Uterus (tissue), 4 donors: ENCODE results near the gene TSC2. TPM values are rescaled to one million over a fixed set of nuclear protein-coding genes. Genes with fewer than 3 reads are reported as not detected.

Source experiments
- DNase-seq, 2 donors: peaks; one replicate each; pipeline ENCODE4 v3.0.0-alpha.2; 2019 to 2020
- H3K27ac ChIP-seq, 2 donors: fragments of 200-600 bp; sonication (generic); 1 replicate in 1 of 2; 2 replicates in 1 of 2; pipeline ENCODE4 v1.5.1; 2016 to 2018
- H3K27me3 ChIP-seq, 2 donors: fragments of 200-600 bp; sonication (generic); one replicate each; pipeline ENCODE4 v1.5.1; 2018 to 2019; ENCODE audit warnings: control low read depth in 1 of 2
- H3K36me3 ChIP-seq, 2 donors: fragments of 200-600 bp; sonication (generic); one replicate each; pipeline ENCODE4 v1.5.1; 2019; ENCODE audit warnings: control low read depth in 1 of 2
- H3K4me1 ChIP-seq, 2 donors: fragments of 200-600 bp; sonication (generic); one replicate each; pipeline ENCODE4 v1.5.1; 2018 to 2019; ENCODE audit warnings: control low read depth in 1 of 2
- H3K4me3 ChIP-seq, 2 donors: fragments of 200-600 bp; sonication (generic); 1 replicate in 1 of 2; 2 replicates in 1 of 2; pipeline ENCODE4 v1.5.1; 2018 to 2019; ENCODE audit warnings: mild to moderate bottlenecking in 1 of 2
- H3K9me3 ChIP-seq, 2 donors: fragments of 200-600 bp; sonication (generic); one replicate each; pipeline ENCODE4 v1.5.1; 2019; ENCODE audit warnings: control low read depth in 1 of 2
- POLR2A ChIP-seq, 2 donors: fragments of 450-650 bp; IDR thresholded peaks; one replicate each; pipeline ENCODE4 v1.6.1; 2016; ENCODE audit warnings: antibody characterized with exemption in 2 of 2, mild to moderate bottlenecking in 1 of 2, moderate library complexity in 1 of 2
- intact Hi-C: fragments of 100-400 bp; cut with DNase I; formaldehyde crosslinking; loops from one replicate; pipeline ENCODE4 v1.15.1; 2023; ENCODE audit warnings: low total_unique reads
- total RNA-seq, 4 donors: library from RNA; depleted of rRNA in 3 of 4; stranded (reverse); fragments of >200 nt in 3 of 4; gene quantifications; one replicate each; pipeline versions ENCODE4 v1.1.0 to v1.2.4, GENCODE V29; 2014 to 2023
- TF ChIP-seq, protein P1 (sequence below), 4 experiments: fragments of 200-600 bp in 2 of 4; fragments of 450-650 bp in 2 of 4; sonication (generic) in 2 of 4; IDR thresholded peaks; one replicate each; pipeline ENCODE4 v1.5.1; 2016 to 2019; ENCODE audit warnings: antibody characterized with exemption in 4 of 4, mild to moderate bottlenecking in 2 of 4, moderate library complexity in 1 of 4
- donor health status: DM: yes; HTN: yes; CAD: no.

The TSC2 gene
- total RNA-seq, 4 donors from 2014 or later: 53.8 to 347 (median 131) TPM

DNA sequence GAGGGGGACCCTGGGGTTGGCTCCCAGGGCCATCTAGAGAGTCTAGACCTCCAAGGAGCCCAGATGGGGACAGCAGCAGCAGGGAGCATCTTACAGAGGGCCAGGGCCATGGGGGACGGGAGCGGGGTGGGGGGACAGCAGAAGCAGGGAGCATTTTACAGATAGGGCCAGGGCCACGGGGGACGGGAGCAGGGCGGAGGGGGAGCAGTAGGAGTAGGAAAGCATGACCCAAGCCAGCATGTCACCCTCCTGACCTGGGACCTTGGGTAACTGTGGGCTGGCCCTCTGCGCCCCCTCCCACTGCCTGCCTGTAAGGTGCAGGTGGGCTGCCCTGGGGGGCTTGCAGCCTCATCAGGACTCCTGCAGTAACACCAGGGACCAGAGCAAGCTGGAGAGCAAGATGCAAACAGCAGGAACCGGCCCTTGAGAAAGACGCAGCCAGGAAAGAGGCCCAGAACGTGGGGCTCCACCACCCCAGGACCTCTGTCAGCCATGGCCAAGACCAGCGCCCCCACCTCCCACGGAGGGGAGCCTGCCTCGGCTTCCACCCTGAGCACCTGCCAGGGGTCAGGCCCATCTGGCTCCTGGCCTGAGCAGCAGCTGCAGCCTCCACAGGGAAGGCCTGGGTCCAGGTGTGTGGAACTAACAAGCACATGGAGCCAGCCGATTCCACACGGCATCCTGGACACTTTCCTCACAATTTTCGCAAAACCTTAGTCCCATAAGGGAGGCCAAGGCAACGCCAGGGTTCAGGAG lies 40.5 kb upstream of the TSC2 start:
- peaks cover 0 to 30% of the 10 kb centered on the region in 2 donors for H3K4me1 ChIP-seq
- H3K27ac ChIP-seq: no peak overlapping the region
- intact Hi-C loops: no loop called here
- no peaks in the 10 kb centered on the region for H3K9me3 ChIP-seq
- no peak overlapping the region for H3K4me3 ChIP-seq
- no peaks in the 10 kb centered on the region for H3K36me3 ChIP-seq
- TF ChIP-seq, protein P1, sequence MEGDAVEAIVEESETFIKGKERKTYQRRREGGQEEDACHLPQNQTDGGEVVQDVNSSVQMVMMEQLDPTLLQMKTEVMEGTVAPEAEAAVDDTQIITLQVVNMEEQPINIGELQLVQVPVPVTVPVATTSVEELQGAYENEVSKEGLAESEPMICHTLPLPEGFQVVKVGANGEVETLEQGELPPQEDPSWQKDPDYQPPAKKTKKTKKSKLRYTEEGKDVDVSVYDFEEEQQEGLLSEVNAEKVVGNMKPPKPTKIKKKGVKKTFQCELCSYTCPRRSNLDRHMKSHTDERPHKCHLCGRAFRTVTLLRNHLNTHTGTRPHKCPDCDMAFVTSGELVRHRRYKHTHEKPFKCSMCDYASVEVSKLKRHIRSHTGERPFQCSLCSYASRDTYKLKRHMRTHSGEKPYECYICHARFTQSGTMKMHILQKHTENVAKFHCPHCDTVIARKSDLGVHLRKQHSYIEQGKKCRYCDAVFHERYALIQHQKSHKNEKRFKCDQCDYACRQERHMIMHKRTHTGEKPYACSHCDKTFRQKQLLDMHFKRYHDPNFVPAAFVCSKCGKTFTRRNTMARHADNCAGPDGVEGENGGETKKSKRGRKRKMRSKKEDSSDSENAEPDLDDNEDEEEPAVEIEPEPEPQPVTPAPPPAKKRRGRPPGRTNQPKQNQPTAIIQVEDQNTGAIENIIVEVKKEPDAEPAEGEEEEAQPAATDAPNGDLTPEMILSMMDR (IDR thresholded peaks at IDR 0.05): no peak
- no peak for TF ChIP-seq POLR2A (IDR thresholded peaks at IDR 0.05)
- no peak for DNase-seq
- no peaks in the 10 kb centered on the region for H3K27me3 ChIP-seq

DNA sequence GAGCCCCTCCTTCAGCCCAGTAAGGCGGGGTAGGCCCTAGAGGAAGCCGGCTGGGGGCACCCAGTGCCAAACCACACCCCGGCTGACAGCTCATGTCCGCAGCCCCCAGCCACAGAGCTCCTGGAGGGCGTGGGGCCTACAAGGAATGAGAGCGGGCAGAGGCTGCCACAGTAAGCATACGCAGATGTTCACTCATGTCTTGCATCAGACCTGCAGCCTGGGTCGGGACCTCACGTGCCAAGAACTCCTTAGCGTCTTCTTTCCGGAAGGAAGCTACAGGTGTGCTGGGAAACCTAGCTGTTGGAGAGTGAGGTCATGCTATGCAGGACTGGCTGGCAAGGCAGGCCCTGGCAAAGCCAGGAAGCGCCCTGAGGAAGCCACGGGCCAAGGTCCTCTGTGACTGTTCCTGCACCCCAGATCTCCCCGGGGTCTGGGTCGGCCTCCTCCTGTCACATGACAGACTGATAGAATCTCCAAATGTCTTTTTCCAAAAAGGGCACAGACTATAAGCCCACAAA lies 39.7 kb upstream of the TSC2 start:
- peak overlapping the region in 1 of 2 donors; percentile 69 for H3K27ac ChIP-seq

DNA sequence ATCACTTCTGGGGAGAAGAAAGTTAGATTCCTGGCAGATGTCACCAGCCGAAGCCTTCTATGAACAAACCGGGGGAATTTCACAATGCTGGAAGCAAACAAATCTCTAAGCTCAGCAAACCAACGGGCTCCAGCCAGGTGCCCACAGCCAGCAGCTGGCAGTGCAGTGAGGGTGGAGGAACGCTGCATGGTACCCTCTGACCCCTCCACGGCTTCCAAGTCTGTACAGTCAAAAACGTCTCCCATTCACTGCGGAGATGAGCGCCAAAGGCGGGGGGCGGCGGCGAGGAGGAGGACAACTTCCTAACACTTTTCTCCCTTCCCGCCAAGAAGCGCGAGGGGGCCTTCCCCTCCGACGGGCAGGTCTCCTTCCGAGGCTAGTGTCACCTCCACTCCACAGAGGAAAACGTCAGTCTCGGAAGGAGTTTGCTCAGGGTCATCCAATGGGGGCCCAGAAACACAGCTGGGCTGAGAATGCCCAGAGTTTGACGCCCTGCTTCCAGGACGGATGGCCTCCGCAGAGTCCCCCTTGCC lies 39.1 kb upstream of the TSC2 start:
- no peak for TF ChIP-seq POLR2A (IDR thresholded peaks at IDR 0.05)
- TF ChIP-seq, protein P1 (IDR thresholded peaks at IDR 0.05): no peak
- H3K4me1 ChIP-seq: peaks cover 0 to 30% of the 10 kb centered on the region in 2 donors
- DNase-seq: no peak

More for the DNA sequence above, 39.7 kb upstream of the TSC2 start:
- peaks cover 0 to 30% of the 10 kb centered on the region in 2 donors for H3K4me1 ChIP-seq
- H3K27me3 ChIP-seq: no peaks in the 10 kb centered on the region
- H3K36me3 ChIP-seq: no peaks in the 10 kb centered on the region
- DNase-seq: no peak
- TF ChIP-seq POLR2A (IDR thresholded peaks at IDR 0.05): no peak
- TF ChIP-seq, protein P1 (IDR thresholded peaks at IDR 0.05): no peak
- H3K9me3 ChIP-seq: no peaks in the 10 kb centered on the region
- no peak overlapping the region for H3K4me3 ChIP-seq
- intact Hi-C loops: no loop called here

DNA sequence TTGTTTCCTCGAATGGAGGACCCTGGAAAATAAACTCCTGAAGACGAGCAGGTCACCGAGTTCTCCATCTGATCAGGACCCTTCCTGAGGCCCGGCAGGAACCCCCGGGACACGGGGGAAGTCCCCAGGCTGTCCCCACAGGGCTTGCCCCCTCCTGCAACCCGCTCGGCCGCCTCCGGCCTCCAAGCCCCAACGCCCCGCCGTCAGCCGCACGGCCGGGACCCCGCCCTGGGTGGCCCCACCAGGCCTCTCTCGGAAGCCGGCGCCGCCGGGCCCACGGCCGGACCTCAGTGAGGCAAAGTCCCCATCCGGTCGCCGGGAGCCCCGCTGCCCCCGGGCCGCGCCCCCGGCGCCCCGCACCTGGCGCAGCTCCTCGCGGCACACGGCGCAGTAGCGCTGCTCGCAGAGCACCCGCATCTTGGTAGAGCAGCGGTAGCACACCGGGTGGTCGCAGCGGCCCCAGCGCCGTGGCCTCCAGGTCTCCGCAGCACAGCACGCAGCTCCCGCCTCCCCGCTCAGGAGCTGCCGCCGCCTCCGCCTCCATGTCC lies 38.5 kb upstream of the TSC2 start:
- H3K9me3 ChIP-seq: no peaks in the 10 kb centered on the region
- intact Hi-C loops: no loop called here
- H3K27ac ChIP-seq: peak overlapping the region; percentile 69 to 84
- peaks cover 0 to 30% of the 10 kb centered on the region in 2 donors for H3K4me1 ChIP-seq
- TF ChIP-seq POLR2A (IDR thresholded peaks at IDR 0.05): no peak
- TF ChIP-seq, protein P1 (IDR thresholded peaks at IDR 0.05): no peak
- no peak for DNase-seq
- peak overlapping the region; percentile 60 to 73 for H3K4me3 ChIP-seq
- no peaks in the 10 kb centered on the region for H3K27me3 ChIP-seq
- H3K36me3 ChIP-seq: no peaks in the 10 kb centered on the region

More for the DNA sequence above, 39.1 kb upstream of the TSC2 start:
- no peaks in the 10 kb centered on the region for H3K9me3 ChIP-seq
- intact Hi-C loops: no loop called here
- no peaks in the 10 kb centered on the region for H3K36me3 ChIP-seq
- H3K27ac ChIP-seq: peak overlapping the region; percentile 69 to 84
- H3K4me3 ChIP-seq: peak overlapping the region; percentile 60 to 73
- H3K27me3 ChIP-seq: no peaks in the 10 kb centered on the region
